Renal cortex interstitium (tissue), 11 donors: ENCODE data around the gene GSS. TPM values are rescaled to one million over a fixed set of nuclear protein-coding genes. Genes with fewer than 3 reads are reported as not detected.

Source experiments
- DNase-seq, 11 donors: peaks; one replicate each; pipeline ENCODE4 v3.0.0-alpha.2; 2013; ENCODE audit warnings: low read depth in 9 of 11, low spot score in 4 of 11; ENCODE audit errors: extremely low read depth in 1 of 11
- polyA plus RNA-seq, 3 donors: library from polyadenylated mRNA; unstranded; fragments of 120-200 nt; gene quantifications; one replicate each; pipeline ENCODE4 v1.2.1, GENCODE V29; 2013; ENCODE audit not compliant: insufficient read length in 3 of 3

GSS gene
- polyA plus RNA-seq, 3 donors, result 50.1 to 57.9 (median 57.4) TPM

DNA sequence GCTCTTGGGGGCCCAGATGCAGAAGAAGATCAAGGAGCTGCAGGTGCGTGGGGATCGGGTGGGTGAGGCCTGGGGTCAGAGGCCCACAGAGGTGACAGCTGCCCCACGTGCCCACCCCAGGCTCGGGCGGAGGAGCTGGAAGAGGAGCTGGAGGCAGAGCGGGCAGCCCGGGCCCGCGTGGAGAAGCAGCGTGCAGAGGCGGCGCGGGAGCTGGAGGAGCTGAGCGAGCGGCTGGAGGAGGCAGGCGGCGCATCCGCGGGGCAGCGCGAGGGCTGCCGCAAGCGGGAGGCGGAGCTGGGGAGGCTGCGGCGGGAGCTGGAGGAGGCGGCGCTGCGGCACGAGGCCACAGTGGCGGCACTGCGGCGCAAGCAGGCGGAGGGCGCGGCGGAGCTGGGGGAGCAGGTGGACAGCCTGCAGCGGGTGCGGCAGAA is 41.5 kb upstream of the GSS start:
- peak in 9 of 11 donors; percentile 20 to 52 (median 35) for DNase-seq

DNA sequence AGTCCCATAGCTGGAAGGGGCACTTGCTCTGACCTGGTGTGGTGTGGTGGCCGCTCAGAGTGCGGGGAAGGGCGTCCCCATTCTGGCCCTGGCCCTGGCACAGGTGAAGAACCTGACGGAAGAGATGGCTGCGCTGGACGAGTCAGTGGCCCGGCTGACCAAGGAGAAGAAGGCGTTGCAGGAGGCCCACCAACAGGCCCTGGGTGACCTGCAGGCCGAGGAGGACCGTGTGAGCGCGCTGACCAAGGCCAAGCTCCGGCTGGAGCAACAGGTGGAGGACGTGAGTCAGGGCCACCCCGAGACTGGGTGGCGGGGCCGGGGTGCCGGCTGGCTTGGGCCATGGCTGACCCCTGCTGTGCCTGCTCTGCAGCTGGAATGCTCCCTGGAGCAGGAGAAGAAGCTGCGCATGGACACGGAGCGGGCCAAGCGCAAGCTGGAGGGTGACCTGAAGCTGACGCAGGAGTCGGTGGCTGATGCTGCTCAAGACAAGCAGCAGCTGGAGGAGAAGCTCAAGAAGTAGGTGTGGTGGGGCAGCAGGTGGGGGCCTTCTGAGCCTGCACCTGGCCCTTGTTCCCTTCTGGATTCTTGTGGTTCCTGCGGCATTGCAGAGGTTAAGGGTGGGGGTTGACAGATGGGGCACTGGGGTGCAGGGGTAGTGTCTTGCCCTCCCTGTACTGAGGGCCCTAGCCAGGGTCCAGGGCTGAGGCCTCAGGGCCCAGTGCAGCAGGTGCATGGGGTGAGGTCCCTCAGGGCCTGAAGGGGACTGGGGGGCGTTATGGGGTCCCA is 40.8 kb upstream of the GSS start:
- DNase-seq, result no peak

DNA sequence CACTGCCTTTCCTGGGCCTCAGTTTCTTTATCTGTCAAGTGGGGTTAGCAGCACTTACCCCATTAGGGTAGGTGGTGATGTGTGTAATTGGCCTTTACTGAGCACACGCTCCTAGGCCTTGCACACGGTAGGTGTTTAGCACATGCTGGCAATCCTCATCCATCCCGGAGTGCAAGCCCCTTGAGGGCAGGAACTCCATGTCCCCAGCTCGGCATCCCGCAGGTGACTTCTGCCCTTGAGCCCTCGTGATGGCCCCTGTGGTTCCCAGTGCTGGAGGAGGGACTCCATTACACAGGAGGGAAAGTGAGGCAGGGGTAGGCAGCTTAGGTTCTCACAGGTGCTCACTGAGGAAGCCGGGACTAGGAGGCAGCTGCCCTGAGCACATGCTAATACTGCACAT is 40.1 kb upstream of the GSS start:
- DNase-seq, result no peak

DNA sequence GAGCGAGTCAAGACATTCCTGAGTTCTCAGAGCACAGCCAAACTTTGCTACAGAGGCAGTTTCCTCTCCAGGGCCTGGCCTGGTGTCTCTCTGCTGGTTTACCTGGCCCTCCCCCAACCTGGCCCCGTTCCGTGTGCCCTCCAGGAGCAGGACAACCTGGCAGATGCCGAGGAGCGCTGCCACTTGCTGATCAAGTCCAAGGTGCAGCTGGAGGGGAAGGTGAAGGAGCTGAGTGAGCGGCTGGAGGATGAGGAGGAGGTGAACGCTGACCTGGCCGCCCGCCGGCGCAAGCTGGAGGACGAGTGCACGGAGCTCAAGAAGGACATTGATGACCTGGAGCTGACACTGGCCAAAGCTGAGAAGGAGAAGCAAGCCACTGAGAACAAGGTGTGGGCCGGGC is 39.6 kb upstream of the GSS start:
- no peak for DNase-seq

DNA sequence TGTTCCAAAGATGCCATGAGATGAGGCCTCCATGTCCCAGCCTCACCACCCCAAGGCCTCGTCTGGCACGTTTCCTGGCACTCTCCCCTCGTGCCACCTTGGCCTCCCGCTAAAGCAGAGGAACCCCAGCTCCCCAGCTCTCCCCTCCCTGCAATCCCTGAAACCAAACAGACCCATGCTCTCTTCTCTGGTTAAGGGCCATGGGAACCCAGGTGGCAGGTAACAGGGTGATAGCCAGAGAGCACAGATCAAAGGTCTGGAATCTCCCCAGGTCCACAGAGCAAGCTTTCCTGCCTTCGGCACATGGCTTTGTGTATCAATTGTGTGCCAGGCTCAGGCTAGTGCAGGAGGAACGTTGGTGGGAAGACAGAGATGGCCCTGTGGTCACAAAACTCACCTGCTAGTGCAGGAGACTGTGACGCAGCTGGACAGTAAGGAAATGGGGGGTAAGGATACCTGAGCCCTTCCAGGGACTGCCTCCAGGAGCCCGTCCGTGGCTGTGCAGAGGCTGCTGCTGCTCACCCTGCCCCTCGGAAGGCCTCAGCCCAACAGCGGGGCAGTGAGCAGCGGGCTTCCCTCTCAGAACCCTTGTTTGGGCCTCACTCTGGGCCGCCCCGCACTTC is 39.0 kb upstream of the GSS start:
- no peak for DNase-seq

DNA sequence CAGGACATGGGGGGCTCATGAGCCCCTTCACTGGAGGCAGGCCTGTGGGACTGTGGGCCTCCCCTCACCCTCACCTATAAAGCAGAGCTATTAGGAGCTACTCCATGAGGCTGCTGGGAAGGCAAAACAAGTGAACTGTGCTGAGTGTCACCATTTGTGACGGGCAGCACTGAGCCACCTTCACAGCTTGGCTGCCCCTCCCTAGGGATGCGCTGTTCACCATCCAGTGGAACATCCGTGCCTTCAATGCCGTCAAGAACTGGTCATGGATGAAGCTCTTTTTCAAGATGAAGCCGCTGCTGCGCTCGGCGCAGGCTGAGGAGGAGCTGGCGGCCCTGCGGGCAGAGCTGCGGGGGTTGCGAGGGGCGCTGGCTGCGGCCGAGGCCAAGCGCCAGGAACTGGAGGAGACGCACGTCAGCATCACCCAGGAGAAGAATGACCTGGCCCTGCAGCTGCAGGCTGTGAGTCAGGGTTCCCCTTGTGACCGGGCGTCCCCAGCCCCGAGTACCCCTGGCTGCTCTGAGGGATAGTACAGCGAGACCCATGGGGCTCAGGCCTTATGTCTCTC is 38.4 kb upstream of the GSS start:
- no peak for DNase-seq

DNA sequence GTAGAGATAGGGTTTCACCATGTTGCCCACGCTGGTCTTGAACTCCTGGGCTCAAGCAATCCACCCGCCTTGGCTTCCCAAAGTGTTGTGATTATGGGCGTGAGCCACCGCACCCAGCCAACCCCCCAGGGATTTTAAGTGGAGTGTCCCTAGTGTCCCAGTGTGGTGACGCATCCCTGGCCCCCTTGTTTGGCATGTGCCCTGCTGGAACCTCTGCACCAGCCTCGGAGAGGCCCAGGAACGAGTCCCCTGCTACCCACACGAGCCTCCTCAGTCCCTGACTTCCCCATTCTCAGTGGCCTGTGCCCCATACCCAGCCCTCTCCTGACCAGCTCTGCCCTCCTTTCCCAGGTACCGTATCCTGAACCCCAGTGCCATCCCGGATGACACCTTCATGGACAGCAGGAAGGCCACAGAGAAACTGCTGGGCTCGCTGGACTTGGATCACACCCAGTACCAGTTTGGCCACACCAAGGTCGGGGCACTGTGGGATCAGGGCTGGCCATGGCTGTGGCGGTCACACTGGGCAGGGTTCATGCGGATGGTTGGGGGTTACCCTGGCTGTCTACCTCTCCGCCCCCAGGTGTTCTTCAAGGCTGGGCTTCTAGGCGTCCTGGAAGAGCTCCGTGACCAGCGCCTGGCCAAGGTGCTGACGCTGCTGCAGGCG is 37.3 kb upstream of the GSS start:
- DNase-seq, result no peak

DNA sequence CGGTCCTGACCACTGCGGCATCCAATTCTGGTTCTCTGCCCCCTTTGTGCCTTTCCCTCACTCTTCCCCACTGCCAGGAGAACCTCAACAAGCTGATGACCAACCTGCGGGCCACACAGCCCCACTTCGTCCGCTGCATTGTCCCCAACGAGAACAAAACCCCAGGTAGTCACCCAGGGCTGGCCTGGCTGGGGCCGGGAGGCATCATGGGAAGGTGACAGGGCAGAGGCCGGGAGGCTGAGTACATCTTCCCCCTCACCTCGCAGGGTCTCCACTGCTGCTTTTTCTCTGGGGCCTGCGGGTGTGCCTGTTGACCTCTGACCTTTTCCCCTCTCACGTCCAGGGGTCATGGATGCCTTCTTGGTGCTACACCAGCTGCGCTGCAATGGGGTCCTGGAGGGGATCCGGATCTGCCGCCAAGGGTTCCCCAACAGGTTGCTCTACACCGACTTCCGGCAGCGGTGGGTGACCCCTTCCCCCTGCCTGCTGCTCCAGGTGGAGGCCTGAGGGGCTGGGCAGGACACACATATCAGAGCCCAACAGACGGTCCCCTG is 35.1 kb upstream of the GSS start:
- no peak for DNase-seq

DNA sequence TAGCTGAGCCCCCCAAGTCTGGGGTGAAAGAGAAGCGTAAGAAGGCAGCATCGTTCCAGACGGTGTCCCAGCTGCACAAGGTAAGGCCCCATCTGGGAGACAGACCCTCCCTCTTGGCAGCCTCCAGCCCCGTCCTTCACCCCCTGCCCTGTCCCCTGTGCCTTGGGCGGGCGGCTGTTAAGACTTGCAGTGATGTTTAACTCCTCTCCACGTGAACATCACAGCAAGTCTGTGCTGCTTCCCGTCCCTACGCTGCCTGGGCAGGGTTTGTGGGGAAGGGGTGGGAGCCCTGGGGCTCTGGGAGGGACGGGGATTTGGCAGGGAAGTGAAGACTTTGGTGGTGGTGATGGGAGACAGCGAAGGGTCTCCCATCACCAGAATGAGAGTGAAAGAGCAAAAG is 34.6 kb upstream of the GSS start:
- no peak for DNase-seq

DNA sequence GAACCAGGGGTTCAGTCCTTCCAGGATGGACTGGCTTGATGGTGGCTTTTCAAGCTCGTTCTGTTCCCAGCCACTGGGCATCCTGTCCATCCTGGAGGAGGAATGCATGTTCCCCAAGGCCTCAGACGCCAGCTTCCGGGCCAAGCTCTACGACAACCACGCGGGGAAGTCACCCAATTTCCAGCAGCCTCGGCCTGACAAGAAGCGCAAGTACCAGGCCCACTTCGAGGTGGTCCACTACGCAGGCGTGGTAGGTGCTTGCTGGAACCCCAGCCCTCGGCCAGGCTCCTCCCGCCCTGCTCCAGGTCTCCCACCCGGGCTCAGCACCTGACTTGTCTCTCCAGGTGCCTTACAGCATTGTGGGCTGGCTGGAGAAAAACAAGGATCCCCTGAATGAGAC is 34.1 kb upstream of the GSS start:
- DNase-seq, result no peak

DNA sequence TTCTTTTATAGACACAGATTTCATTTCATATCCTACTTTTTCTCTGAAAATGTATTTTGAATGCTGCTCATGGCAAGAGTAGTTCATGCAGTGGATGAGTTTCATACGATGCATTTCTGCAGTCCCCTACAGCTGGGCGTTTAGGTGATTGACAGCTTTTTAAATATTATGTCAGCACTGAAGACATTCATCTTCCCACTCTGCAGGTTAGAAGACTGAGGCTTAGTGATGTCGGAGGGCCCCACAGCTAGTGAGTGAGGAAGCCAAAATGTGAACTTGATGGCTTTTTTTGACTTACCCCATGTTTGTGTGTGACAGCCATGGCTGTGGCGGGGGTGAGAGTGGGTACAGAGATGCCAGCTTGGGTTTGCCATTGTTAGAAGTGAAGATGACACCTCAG is 33.5 kb upstream of the GSS start:
- DNase-seq, result no peak

DNA sequence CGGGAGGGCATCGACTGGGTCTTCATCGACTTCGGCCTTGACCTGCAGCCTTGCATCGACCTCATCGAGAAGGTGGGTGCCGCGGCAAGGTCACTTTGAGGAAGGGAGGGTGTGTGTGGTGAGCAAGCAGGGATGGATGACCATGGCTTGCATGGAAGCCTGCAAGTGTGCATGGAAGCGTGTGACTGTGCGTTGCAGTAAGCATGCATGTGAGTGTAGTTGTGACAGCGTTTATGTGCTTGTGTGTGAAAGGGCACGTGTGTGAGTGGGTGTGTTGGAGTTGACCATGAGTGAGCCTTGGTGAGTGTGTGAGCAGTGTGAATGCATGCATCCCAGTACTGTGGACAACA is 32.6 kb upstream of the GSS start:
- no peak for DNase-seq

DNA sequence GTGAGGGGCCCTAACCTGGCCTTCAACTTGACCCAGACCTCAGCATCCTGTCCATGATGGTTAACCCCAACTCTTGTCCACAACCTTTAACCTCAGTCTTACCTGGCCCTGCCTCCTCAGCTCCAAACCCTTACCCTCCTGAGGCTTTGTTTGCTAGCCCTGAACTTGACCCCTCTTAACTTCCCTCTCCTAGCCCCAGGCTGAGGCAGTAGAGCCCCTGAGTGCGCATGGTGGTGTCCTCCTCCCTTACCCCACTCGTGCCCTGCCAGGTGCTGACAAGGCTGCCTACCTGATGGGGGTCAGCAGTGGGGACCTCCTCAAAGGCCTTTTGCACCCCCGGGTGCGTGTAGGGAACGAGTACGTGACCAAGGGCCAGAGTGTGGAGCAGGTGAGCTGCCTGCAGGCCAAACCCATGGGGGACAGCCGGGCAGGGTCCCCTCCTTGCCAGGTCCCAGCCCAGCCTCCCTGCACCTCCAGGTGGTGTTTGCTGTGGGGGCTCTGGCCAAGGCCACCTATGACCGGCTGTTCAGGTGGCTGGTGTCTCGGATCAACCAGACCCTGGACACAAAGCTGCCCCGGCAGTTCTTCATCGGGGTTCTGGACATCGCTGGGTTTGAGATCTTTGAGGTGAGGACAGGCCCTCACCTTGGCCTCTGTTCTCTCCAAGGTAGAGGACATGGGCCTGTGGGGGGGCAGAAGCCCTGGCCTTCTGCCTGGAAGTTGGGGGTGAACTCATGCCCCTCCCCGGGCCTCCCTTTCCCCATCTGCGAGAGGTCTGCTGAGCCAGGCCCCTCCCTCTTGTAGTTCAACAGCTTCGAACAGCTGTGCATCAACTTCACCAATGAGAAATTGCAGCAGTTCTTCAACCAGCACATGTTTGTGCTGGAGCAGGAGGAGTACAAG is 31.9 kb upstream of the GSS start:
- DNase-seq, result peak in 2 of 11 donors; percentile 26 to 36

DNA sequence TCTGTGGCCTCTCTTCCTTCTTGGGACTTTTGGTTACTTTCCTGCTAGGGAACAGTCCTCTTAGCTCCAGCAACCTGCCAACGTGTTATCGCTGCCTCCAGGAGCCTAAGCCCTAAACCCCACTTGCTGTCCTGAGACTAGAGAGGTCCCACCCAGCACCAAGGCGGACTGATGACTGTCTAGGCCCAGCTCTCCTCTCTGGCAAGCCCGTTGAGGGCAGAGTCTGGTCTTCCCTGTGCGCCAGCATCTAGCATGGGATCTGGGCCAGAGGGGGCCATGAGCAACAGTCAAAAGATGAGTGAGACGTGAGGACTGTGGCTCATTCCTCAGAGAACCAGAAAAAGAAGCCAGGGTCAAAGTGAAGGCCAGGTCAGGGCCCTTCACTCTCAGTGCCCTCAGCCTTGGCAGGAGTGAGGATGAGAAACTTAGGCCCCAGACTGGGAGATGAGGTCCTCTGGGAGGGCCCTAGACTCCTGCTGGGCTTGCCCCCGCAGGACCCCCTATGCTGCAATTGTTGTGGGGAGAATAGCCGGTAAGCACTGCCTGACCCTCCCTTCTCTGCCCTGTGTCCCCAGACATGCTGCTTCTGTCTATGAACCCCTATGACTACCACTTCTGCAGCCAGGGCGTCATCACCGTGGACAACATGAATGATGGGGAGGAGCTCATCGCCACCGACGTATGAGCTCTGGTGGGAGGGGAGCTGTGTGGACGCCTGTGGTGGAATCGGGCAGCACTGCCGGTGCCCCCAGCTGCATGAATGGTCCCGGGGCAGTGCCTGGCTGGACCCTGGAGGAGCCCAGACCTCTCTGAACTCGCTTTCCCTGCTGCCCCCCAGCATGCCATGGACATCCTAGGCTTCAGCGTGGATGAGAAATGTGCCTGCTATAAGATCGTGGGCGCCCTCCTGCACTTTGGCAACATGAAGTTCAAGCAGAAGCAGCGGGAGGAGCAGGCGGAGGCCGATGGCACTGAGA is 31.0 kb upstream of the GSS start:
- no peak for DNase-seq

DNA sequence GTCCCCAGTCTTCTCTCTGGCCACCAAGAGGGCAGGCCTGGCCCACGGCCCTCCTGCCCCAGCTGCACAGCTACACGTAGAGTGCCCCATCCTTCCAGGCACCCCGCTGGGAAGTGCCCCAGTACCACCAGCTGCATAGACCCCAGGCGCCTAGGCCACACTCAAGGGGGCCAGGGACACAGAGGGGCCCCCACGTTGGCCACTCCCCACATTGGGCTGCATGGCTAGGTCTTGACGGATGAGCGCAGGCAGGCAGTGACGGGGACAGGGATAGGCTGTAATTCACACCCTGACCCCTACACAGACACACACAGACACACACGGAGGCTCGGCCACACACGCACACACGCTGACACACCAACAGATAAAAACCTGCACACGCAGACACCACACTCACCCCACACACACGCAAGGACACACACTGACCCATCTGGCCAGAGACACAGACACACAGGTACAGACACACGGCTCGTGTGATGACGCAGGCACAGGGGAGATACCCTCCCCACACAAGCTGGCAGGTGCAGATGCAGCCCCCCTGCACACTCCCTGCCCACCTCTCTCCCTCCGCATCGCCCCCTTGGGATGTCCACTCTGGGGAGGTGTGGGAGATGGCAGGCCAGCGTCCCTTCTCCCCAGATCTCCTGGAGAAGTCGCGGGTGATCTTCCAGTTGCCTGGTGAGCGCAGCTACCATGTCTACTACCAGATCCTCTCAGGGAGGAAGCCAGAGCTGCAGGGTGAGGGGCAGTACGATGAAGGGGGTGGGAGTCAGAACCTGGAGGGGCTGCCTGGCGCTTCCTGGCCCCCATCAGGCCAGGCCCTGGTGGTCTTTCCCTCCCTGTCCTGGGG is 30.1 kb upstream of the GSS start:
- DNase-seq, result no peak

DNA sequence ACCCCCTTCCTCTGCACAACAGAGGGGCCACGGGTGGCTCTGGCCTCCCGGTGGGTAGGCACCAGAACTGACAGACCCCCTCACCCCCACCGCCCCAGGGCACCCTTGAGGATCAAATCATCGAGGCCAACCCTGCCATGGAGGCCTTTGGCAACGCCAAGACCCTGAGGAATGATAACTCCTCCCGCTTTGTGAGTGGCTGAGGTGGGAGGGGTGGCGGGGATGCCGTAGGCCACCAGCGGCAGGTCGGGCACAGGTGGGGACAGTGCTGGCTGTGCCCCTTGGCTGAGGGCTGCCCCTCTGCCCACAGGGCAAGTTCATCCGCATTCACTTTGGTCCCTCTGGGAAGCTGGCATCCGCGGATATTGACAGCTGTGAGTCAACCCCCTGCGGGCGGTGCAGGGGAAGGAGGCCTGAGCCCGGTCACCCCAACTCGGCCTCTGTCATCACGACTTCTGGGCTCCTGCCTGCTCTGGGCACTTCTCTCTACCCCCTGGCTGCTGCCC is 29.2 kb upstream of the GSS start:
- no peak for DNase-seq
